ENCODE results near the gene CYB561A3.

CYB561A3 gene

GRCh38 chr11:61368646-61369045 is 7.0 kb upstream of the CYB561A3 start:
- Histone ChIP-seq H3K27ac (ENCODE audit: low read depth, low read length, severe bottlenecking) (no peak overlapping the region), H3K9me3 (ENCODE audit: control insufficient read depth, low read length) (peaks cover 10% of the 10 kb centered on the region), H3K4me1 (ENCODE audit: control insufficient read depth, insufficient read depth, low read length, poor library complexity, severe bottlenecking) (no peaks in the 10 kb centered on the region), H3K4me3 (ENCODE audit: extremely low read depth, insufficient read depth, low read length, poor library complexity, severe bottlenecking) (no peak overlapping the region), H3K36me3 (ENCODE audit: control insufficient read depth, insufficient read depth, low read length) (peaks cover 90% of the 10 kb centered on the region)
- 96 to 97% methylated on average over 7 of the region's 7 CpGs for WGBS, 2 experiments (ENCODE audit: insufficient coverage in 2 of 2)

GRCh38 chr11:61367406-61367805 is 5.7 kb upstream of the CYB561A3 start:
- Histone ChIP-seq H3K27ac (ENCODE audit: low read depth, low read length, severe bottlenecking) (no peak overlapping the region), H3K4me3 (ENCODE audit: extremely low read depth, insufficient read depth, low read length, poor library complexity, severe bottlenecking) (no peak overlapping the region), H3K4me1 (ENCODE audit: control insufficient read depth, insufficient read depth, low read length, poor library complexity, severe bottlenecking) (peaks cover 5% of the 10 kb centered on the region), H3K36me3 (ENCODE audit: control insufficient read depth, insufficient read depth, low read length) (peaks cover 84% of the 10 kb centered on the region), H3K9me3 (ENCODE audit: control insufficient read depth, low read length) (peaks cover 7% of the 10 kb centered on the region)
- WGBS, 2 experiments (ENCODE audit: insufficient coverage in 2 of 2), result 92 to 97% methylated on average over 2 to 6 of the region's 6 CpGs

- H3K4me3 ChIP-seq (ENCODE audit: extremely low read depth, insufficient read depth, low read length, poor library complexity, severe bottlenecking), result no peak overlapping the region
- H3K36me3 ChIP-seq (ENCODE audit: control insufficient read depth, insufficient read depth, low read length), result peaks cover 57% of the 10 kb centered on the region
- no peak overlapping the region for H3K27ac ChIP-seq (ENCODE audit: low read depth, low read length, severe bottlenecking)
- H3K4me1 ChIP-seq (ENCODE audit: control insufficient read depth, insufficient read depth, low read length, poor library complexity, severe bottlenecking), result peaks cover 8% of the 10 kb centered on the region
- 94 to 100% methylated on average over 3 to 4 of the region's 5 CpGs for WGBS, 2 experiments (ENCODE audit: insufficient coverage in 2 of 2)
- H3K9me3 ChIP-seq (ENCODE audit: control insufficient read depth, low read length), result no peaks in the 10 kb centered on the region
Measured at GRCh38 chr11:61364012-61364675, 2.5 kb upstream of the CYB561A3 start.

- H3K4me1 ChIP-seq (ENCODE audit: control insufficient read depth, insufficient read depth, low read length, poor library complexity, severe bottlenecking), result peaks cover 8% of the 10 kb centered on the region
- peaks cover 40% of the 10 kb centered on the region for H3K36me3 ChIP-seq (ENCODE audit: control insufficient read depth, insufficient read depth, low read length)
- H3K4me3 ChIP-seq (ENCODE audit: extremely low read depth, insufficient read depth, low read length, poor library complexity, severe bottlenecking), result peak overlapping the region; percentile 74
- H3K9me3 ChIP-seq (ENCODE audit: control insufficient read depth, low read length), result no peaks in the 10 kb centered on the region
- WGBS, 2 experiments (ENCODE audit: insufficient coverage in 2 of 2), result 0 to 3% methylated on average over 11 to 12 of the region's 12 CpGs
- peak overlapping the region; percentile 100 for H3K27ac ChIP-seq (ENCODE audit: low read depth, low read length, severe bottlenecking)
Measured at GRCh38 chr11:61362542-61362875, 827 bp upstream of the CYB561A3 start.

GRCh38 chr11:61361237-61361740 is 393 bp downstream of the CYB561A3 start:
- H3K36me3 ChIP-seq (ENCODE audit: control insufficient read depth, insufficient read depth, low read length), result peaks cover 28% of the 10 kb centered on the region
- no peaks in the 10 kb centered on the region for H3K9me3 ChIP-seq (ENCODE audit: control insufficient read depth, low read length)
- H3K4me3 ChIP-seq (ENCODE audit: extremely low read depth, insufficient read depth, low read length, poor library complexity, severe bottlenecking), result peak overlapping the region; percentile 74
- peaks cover 8% of the 10 kb centered on the region for H3K4me1 ChIP-seq (ENCODE audit: control insufficient read depth, insufficient read depth, low read length, poor library complexity, severe bottlenecking)
- H3K27ac ChIP-seq (ENCODE audit: low read depth, low read length, severe bottlenecking), result peak overlapping the region; percentile 100
- WGBS, 2 experiments (ENCODE audit: insufficient coverage in 2 of 2), result 2 to 3% methylated on average over 16 to 18 of the region's 22 CpGs

- Histone ChIP-seq H3K36me3 (ENCODE audit: control insufficient read depth, insufficient read depth, low read length) (peaks cover 11% of the 10 kb centered on the region), H3K27ac (ENCODE audit: low read depth, low read length, severe bottlenecking) (no peak overlapping the region), H3K4me1 (ENCODE audit: control insufficient read depth, insufficient read depth, low read length, poor library complexity, severe bottlenecking) (peaks cover 8% of the 10 kb centered on the region), H3K9me3 (ENCODE audit: control insufficient read depth, low read length) (no peaks in the 10 kb centered on the region), H3K4me3 (ENCODE audit: extremely low read depth, insufficient read depth, low read length, poor library complexity, severe bottlenecking) (no peak overlapping the region)
- WGBS, 2 experiments (ENCODE audit: insufficient coverage in 2 of 2), result 88 to 98% methylated on average over 5 of the region's 6 CpGs
Measured at GRCh38 chr11:61359516-61359915, 2.2 kb downstream of the CYB561A3 start.

GRCh38 chr11:61358566-61358965 is 3.1 kb downstream of the CYB561A3 start:
- no peak overlapping the region for H3K4me3 ChIP-seq (ENCODE audit: extremely low read depth, insufficient read depth, low read length, poor library complexity, severe bottlenecking)
- 87 to 100% methylated on average over 3 to 7 of the region's 11 CpGs for WGBS, 2 experiments (ENCODE audit: insufficient coverage in 2 of 2)

GRCh38 chr11:61357894-61358239 is 3.8 kb downstream of the CYB561A3 start:
- H3K27ac ChIP-seq (ENCODE audit: low read depth, low read length, severe bottlenecking), result no peak overlapping the region
- no peaks in the 10 kb centered on the region for H3K9me3 ChIP-seq (ENCODE audit: control insufficient read depth, low read length)
- no peak overlapping the region for H3K4me3 ChIP-seq (ENCODE audit: extremely low read depth, insufficient read depth, low read length, poor library complexity, severe bottlenecking)
- H3K36me3 ChIP-seq (ENCODE audit: control insufficient read depth, insufficient read depth, low read length), result peaks cover 13% of the 10 kb centered on the region
- H3K4me1 ChIP-seq (ENCODE audit: control insufficient read depth, insufficient read depth, low read length, poor library complexity, severe bottlenecking), result peaks cover 3% of the 10 kb centered on the region
- 97 to 100% methylated on average over 5 of the region's 6 CpGs for WGBS, 2 experiments (ENCODE audit: insufficient coverage in 2 of 2)

More at GRCh38 chr11:61358566-61358965, 3.1 kb downstream of the CYB561A3 start:
- Histone ChIP-seq H3K4me1 (ENCODE audit: control insufficient read depth, insufficient read depth, low read length, poor library complexity, severe bottlenecking) (peaks cover 8% of the 10 kb centered on the region), H3K36me3 (ENCODE audit: control insufficient read depth, insufficient read depth, low read length) (peaks cover 7% of the 10 kb centered on the region), H3K27ac (ENCODE audit: low read depth, low read length, severe bottlenecking) (no peak overlapping the region), H3K9me3 (ENCODE audit: control insufficient read depth, low read length) (no peaks in the 10 kb centered on the region)

GRCh38 chr11:61357233-61357893 is 4.3 kb downstream of the CYB561A3 start:
- no peaks in the 10 kb centered on the region for H3K9me3 ChIP-seq (ENCODE audit: control insufficient read depth, low read length)
- no peak overlapping the region for H3K4me3 ChIP-seq (ENCODE audit: extremely low read depth, insufficient read depth, low read length, poor library complexity, severe bottlenecking)
- H3K27ac ChIP-seq (ENCODE audit: low read depth, low read length, severe bottlenecking), result no peak overlapping the region
- 94 to 96% methylated on average over 6 of the region's 9 CpGs for WGBS, 2 experiments (ENCODE audit: insufficient coverage in 2 of 2)
- H3K4me1 ChIP-seq (ENCODE audit: control insufficient read depth, insufficient read depth, low read length, poor library complexity, severe bottlenecking), result peaks cover 3% of the 10 kb centered on the region
- peaks cover 16% of the 10 kb centered on the region for H3K36me3 ChIP-seq (ENCODE audit: control insufficient read depth, insufficient read depth, low read length)

GRCh38 chr11:61356706-61357105 is 5.0 kb downstream of the CYB561A3 start:
- Histone ChIP-seq H3K27ac (ENCODE audit: low read depth, low read length, severe bottlenecking) (no peak overlapping the region), H3K9me3 (ENCODE audit: control insufficient read depth, low read length) (no peaks in the 10 kb centered on the region), H3K4me1 (ENCODE audit: control insufficient read depth, insufficient read depth, low read length, poor library complexity, severe bottlenecking) (peaks cover 3% of the 10 kb centered on the region), H3K4me3 (ENCODE audit: extremely low read depth, insufficient read depth, low read length, poor library complexity, severe bottlenecking) (no peak overlapping the region), H3K36me3 (ENCODE audit: control insufficient read depth, insufficient read depth, low read length) (peaks cover 16% of the 10 kb centered on the region)
- WGBS, 2 experiments (ENCODE audit: insufficient coverage in 2 of 2), result 100% methylated on average over 1 to 3 of the region's 4 CpGs

- Histone ChIP-seq H3K9me3 (ENCODE audit: control insufficient read depth, low read length) (no peaks in the 10 kb centered on the region), H3K4me3 (ENCODE audit: extremely low read depth, insufficient read depth, low read length, poor library complexity, severe bottlenecking) (no peak overlapping the region), H3K27ac (ENCODE audit: low read depth, low read length, severe bottlenecking) (no peak overlapping the region), H3K36me3 (ENCODE audit: control insufficient read depth, insufficient read depth, low read length) (peaks cover 30% of the 10 kb centered on the region), H3K4me1 (ENCODE audit: control insufficient read depth, insufficient read depth, low read length, poor library complexity, severe bottlenecking) (no peaks in the 10 kb centered on the region)
- WGBS, 2 experiments (ENCODE audit: insufficient coverage in 2 of 2), result 100% methylated on average over 1 of the region's 2 CpGs; no CpG with 5 or more reads in 1 of the 2 experiments
Measured at GRCh38 chr11:61354208-61354607, 7.5 kb downstream of the CYB561A3 start.

All from mesodermal cell (in vitro differentiated cells).